GM18951 (cell line): Measurements from ENCODE around the gene KRT84.

Experiments used
- POLR2A ChIP-seq: IDR thresholded peaks from 4 replicates; pipeline ENCODE4 v1.6.1; 2011; ENCODE audit warnings: mild to moderate bottlenecking; ENCODE audit not compliant: insufficient read length, insufficient read depth; ENCODE audit errors: extremely low read depth
- in situ Hi-C: fragments of 300-500 bp; cut with MboI; formaldehyde crosslinking; loops from one replicate; pipeline ENCODE4 v1.12.0; 2022; ENCODE audit warnings: low sequenced_read_pairs, mixed read lengths, inconsistent platforms; ENCODE audit not compliant: unreplicated experiment

The KRT84 gene, protein sequence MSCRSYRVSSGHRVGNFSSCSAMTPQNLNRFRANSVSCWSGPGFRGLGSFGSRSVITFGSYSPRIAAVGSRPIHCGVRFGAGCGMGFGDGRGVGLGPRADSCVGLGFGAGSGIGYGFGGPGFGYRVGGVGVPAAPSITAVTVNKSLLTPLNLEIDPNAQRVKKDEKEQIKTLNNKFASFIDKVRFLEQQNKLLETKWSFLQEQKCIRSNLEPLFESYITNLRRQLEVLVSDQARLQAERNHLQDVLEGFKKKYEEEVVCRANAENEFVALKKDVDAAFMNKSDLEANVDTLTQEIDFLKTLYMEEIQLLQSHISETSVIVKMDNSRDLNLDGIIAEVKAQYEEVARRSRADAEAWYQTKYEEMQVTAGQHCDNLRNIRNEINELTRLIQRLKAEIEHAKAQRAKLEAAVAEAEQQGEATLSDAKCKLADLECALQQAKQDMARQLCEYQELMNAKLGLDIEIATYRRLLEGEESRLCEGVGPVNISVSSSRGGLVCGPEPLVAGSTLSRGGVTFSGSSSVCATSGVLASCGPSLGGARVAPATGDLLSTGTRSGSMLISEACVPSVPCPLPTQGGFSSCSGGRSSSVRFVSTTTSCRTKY

DNA sequence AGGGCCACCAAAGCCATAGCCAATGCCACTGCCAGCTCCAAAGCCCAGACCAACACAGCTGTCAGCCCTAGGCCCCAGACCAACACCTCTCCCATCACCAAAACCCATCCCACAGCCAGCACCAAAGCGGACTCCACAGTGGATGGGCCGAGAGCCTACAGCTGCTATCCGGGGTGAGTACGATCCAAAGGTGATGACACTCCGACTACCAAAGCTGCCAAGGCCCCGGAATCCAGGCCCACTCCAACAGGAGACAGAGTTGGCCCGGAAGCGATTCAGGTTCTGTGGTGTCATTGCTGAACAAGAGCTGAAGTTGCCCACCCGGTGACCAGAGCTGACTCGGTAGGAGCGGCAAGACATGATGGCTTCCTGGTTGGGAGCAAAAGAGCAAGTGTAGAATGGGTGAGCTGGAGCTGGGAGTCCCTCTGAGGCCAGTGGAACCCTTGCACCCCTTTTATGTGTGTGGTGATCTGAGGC lies at the start of gene KRT84:
KRT84 (minus strand) TSS at position 427 of the 477 bp plus-strand sequence; CDS start at position 360, 67 bp downstream.
- in situ Hi-C loops = no loop called here

DNA sequence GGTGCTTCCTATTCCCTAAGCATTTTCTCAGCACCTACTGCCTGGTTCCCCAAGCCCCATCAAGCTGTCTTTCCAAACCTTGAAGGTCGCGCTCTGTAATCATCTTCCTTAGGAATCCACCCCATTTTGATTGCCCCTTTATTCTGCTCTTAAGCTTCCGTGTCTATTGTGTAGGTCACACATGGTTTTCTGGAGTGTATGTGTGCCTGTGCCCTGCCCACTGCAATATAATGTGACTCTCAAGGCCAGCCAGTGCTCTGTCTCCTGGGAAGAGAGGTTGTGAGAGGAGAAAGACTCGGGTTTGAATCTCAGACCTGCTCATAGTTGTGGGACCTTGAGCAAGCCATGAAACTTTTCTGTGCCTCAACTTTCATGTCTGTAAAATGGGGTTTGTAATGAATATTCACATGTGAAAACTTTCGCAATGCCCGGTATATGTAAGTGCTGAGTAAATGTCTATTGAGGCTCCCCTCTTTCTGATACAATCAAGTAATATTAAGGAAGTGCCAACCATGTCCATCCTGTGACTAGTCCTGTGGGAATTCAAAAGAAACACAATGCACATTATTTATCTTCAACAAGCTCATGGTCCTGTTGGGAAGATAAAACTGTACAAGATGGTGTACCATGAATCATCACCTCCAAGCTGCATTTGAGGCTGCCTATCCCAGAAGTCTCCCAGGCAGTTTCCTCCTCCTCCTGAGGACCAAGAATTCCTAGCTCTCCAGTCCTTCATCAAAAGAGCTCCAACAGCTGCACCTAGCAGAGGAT lies 49.5 kb upstream of the KRT84 start:
- in situ Hi-C loops = no loop called here

More for the DNA sequence above, at the start of gene KRT84:
- no peak for TF ChIP-seq POLR2A

DNA sequence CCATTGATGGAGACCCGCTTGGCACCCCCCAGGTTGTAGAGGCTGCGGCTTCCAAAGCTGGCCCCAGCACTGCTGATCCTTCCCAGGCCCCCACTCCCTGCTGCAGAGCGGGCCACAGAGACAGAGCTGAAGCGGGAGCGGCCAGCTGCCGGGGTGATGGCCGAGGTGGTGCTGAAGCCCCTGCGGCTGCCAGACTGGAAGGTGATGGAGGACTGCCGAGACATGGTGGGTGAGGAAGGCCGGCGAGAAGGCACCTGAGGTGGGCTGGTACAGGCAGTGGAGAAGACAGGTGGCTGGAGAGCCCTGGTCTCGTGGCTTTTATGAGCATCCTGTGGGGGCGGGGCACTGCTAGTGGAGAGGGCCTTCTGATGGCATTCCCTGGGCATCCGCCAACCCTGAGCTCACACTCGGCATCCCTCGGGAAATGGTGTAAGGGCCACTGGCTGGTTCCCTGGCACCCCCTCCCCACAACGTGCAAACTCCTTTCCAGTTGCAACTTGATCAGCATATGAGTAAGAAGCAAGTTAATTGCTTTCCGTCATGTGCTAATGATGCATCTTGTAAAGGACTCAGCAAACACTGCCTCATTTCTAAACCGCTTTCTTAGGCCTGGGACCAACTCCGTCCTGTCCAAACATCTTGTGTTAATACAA lies 48.8 kb upstream of the KRT84 start, which contains the start of gene KRT75:
KRT75 (minus strand) TSS at position 291 of the 653 bp plus-strand sequence; CDS start at position 224, 67 bp downstream.
- in situ Hi-C loops = no loop called here
- no peak for TF ChIP-seq POLR2A

More for the DNA sequence above, 49.5 kb upstream of the KRT84 start:
- TF ChIP-seq POLR2A = no peak

DNA sequence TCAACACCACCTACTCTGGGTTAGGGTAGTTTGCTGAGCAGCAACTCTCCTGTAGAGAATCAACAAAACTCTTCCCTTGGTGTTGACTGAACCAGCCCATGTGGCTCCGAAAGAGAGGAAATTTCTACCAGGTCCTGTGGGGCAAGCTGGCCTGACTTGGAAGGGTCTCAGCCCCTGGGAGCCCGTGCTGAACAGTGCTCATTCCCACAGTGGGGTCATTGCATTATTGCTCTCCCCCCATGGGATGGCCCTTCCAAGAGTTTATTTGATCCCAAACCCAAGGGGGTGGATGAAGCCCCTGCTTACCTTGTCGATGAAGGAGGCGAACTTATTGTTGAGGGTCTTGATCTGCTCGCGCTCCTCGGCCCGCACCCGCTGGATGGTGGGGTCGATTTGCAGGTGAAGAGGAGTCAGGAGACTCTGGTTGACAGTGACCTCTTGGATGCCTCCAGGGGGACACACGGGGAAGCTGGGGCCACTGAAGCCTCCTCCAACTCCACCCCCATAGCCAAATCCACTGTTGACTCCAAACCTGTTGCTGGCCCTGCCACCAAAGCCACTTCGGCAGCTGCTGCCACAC lies 48.1 kb upstream of the KRT84 start:
- TF ChIP-seq POLR2A = no peak
- in situ Hi-C loops = no loop called here

GRCh38 chr12:52432559-52433207 lies 47.2 kb upstream of the KRT84 start:
- TF ChIP-seq POLR2A = no peak
- in situ Hi-C loops = no loop called here

DNA sequence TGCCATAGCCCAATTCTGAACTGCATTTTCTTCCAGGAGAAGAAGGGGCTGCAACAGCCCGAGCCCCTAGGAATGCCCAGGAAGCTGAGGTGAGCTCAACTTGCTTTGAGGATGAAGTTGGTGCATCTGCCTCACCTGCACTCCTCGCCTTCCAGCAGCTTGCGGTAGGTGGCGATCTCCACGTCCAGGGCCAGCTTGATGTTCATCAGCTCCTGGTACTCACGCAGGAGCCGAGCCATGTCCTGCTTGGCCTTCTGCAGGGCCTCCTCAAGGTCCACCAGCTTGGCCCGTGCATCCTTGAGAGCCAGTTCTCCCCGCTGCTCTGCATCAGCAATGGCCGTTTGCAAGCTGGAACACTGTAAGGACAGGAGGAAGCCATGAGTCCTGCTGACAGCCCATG lies 42.7 kb upstream of the KRT84 start:
- no peak for TF ChIP-seq POLR2A
- in situ Hi-C loops = no loop called here

- no peak for TF ChIP-seq POLR2A
- in situ Hi-C loops = no loop called here
Observed at GRCh38 chr12:52427083-52427482, 41.6 kb upstream of the KRT84 start.

DNA sequence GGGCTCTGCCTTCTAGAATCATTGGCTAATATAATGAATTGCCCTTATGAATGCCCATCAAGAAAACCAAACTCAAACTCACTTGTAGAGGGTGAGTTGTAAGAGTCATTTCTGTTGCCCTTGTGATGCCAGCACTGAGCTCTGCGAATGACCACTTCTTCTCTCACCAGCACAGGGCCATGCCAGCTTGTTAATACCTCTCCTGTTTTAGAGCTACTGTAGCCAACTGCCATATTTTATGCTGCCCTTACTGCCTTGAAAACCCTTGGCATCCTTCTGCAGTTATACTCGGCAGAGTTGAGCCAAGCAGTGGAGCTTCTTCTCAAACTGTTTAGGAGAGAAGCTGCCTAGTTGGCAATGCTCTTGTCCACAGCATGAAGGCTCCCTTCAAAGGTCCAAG lies 40.6 kb upstream of the KRT84 start:
- TF ChIP-seq POLR2A = no peak
- in situ Hi-C loops = no loop called here

DNA sequence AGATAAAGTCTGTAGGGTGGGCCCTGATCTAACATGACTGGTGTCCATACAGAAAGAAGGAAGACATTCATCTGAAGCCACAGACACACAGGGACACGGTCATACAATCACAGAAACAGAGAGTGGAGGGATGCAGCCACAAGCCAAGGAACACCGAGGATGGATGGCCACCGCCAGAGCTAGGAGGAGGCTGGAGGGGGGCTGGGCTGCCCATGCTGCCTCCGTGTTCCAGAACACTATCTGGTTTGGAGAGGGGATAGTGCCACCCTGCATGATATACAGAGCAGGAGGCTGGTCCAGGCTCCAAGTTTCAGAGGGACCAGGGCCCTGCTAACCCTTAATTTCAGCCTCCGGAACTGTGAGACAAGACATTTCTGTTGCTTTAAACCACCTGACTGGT lies 40.0 kb upstream of the KRT84 start:
- TF ChIP-seq POLR2A = no peak
- in situ Hi-C loops = no loop called here

DNA sequence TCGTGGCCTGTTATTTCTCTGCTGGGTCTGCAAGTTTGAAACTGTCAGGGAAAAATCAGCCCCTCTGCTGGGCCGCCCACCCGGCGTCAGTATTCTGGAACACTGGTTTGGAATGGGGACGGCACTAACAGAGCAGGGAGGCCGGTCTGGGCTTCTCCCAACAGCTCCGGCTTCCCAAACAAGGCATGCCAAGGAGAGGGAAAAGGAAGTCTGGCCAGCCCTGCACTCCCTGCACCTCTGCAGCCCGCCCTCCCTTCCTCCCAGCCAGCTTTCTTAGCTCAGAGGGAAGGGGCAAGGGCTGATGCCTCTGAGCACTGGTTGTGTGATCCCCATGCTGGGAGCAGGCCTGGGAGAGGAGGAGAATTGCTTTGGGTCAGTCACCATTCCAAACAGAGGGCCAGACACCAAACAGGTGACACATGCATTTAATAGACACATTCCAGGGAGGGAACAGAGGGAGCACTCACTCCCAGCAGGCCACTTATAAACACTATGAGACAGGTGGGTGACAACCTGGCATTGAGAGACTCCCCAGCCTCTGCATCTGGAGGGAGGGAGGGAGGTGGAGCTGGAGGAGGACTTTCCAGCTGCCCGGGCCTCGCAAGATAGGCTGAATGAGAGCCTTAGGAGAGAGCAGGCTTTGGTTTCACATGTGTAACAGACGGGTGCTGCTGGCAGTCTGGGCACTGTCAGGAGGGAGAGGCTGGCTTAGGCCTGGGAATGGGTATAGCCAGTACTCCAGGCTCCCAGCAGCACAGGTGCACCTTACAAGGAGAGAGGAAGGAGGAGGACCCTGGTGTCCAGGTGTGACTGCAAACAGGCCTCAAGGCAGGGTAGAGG lies 38.4 kb upstream of the KRT84 start:
- no peak for TF ChIP-seq POLR2A
- in situ Hi-C loops = no loop called here

DNA sequence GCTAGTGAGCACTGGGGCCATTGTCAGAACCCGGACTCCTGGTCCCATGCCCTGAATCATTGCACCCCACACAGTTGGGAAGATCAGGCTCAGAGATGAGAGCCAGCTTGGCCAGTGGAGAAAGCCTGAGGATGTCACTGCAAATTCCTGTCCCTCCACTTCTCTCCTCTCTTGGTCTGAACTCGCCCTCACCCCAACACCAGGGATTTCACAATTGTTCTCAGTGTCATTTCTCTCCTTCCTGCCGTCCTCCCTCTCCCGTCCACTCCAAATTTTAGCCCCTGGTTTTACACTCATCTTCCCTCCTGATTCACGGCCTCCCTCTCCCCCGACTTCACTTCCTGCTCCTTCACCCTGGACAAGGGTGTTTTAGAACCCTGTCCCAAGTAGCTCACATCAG lies 37.6 kb upstream of the KRT84 start:
- in situ Hi-C loops = no loop called here

More for the DNA sequence above, 37.6 kb upstream of the KRT84 start:
- no peak for TF ChIP-seq POLR2A
